Measurements from ENCODE around the gene DTD1.

DTD1 gene

GRCh38 chr20:18794428-18794787 is 206.6 kb downstream of the DTD1 start:
- no peak for DNase-seq (ENCODE audit: low read depth in 2 of 2)

GRCh38 chr20:18795366-18795765 is 207.5 kb downstream of the DTD1 start:
- DNase-seq (ENCODE audit: low read depth in 2 of 2) = no peak

- no peak for DNase-seq (ENCODE audit: low read depth in 2 of 2)
Measured at GRCh38 chr20:18796282-18796833, 208.5 kb downstream of the DTD1 start.

- DNase-seq (ENCODE audit: low read depth in 2 of 2) = no peak
Measured at GRCh38 chr20:18801516-18801915, 213.7 kb downstream of the DTD1 start.

- DNase-seq (ENCODE audit: low read depth in 2 of 2) = no peak
Measured at GRCh38 chr20:18802012-18802634, 214.3 kb downstream of the DTD1 start.

- DNase-seq (ENCODE audit: low read depth in 2 of 2) = no peak
Measured at GRCh38 chr20:18805881-18806280, 218.0 kb downstream of the DTD1 start.

GRCh38 chr20:18808712-18809111 is 220.9 kb downstream of the DTD1 start:
- DNase-seq (ENCODE audit: low read depth in 2 of 2) = no peak

GRCh38 chr20:18811186-18811585 is 223.3 kb downstream of the DTD1 start:
- no peak for DNase-seq (ENCODE audit: low read depth in 2 of 2)

GRCh38 chr20:18811904-18812303 is 224.1 kb downstream of the DTD1 start:
- no peak for DNase-seq (ENCODE audit: low read depth in 2 of 2)

GRCh38 chr20:18813483-18813882 is 225.6 kb downstream of the DTD1 start, which contains the start of gene SCP2D1:
Gene SCP2D1, plus strand, starts transcription at chr20:18813783. Its CDS starts 33 bp downstream, at chr20:18813816.
- DNase-seq (ENCODE audit: low read depth in 2 of 2) = no peak

- no peak for DNase-seq (ENCODE audit: low read depth in 2 of 2)
Measured at GRCh38 chr20:18815194-18815942, 227.5 kb downstream of the DTD1 start.

All from stimulated activated CD4-positive, alpha-beta T cell treated with anti-CD3 and anti-CD28 coated beads, Interleukin-1b, Interleukin-23, amount 100 ng/mL, for 1 hour (primary cell).